Hematopoietic multipotent progenitor cell (in vitro differentiated cells): ENCODE data around the gene HPSE2. TPM values are rescaled to one million over a fixed set of nuclear protein-coding genes. Genes with fewer than 3 reads are reported as not detected.
"Not testable (repeated sequence)": the region's sequence is repeated elsewhere in the genome, so short reads cannot be mapped to it uniquely, and the experiment has no call there.

Experiments used
- DNase-seq, 3 donors: peaks; one replicate each; pipeline ENCODE4 v3.0.0-alpha.2; 2011 to 2015; ENCODE audit warnings: low read depth in 2 of 3, low spot score in 2 of 3
- total RNA-seq: library from RNA; depleted of rRNA; stranded (reverse); fragments of >200 nt; gene quantifications from one replicate; pipeline ENCODE4 v1.2.3, GENCODE V29; 2012

The HPSE2 gene
- total RNA-seq, 1 donor, result not detected

DNA sequence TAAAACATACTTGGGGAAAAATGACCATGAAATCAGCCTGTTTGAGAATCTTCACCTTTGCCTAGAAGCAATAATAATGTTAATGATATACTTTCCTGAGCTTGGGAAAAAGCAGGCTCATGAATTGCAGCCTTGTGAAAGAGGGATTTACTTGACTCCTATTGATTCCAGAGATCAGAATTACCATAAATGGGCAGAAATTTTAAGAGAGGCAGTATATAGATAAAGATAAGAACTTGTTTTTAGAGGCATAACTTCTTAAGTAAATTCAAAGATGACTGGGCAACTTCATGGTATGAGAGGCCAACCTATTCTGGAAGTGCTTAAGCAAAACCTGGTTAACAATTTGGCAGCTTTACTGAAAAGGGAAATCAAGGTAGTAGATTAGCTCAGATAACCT, 225.4 kb downstream of the HPSE2 start:
- no peak for DNase-seq

DNA sequence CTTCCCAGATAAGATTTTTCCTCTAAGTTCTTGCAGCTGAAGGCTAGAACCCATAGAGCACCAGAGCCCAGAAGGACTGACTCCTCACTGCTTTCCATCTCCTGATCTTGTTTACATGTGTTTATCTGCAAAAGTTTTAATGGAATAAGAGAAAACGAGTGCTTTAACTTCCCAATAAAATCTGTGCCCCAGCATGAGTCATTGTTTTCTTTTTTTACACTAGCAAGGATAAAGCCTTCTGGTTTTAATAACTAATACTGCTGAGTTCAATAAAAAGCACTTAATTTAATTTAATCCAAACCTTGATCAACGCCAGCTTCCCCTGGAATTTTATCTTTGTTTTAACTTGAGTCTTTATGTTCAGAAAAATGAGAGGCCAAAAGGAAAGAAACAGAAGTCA, 227.6 kb downstream of the HPSE2 start:
- DNase-seq, result no peak

DNA sequence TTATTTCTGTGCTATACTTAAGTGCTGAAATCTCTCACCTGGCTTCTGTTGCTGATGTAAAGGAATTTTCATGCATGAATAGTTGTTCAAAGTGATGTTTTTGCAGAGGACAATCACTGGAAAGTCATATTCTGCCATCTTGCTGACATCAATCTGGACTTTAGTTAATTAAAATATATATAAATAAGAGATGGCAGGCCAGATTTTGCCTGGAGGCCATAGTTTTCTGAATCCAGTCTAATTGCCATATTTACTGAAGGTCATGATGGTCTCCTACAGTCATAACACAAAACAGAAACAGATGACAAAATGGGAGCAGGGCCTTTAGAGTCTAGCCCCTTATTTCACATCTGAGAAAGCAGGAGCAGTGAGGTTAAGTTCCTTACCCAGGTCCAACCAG, 228.2 kb downstream of the HPSE2 start:
- DNase-seq, result no peak

DNA sequence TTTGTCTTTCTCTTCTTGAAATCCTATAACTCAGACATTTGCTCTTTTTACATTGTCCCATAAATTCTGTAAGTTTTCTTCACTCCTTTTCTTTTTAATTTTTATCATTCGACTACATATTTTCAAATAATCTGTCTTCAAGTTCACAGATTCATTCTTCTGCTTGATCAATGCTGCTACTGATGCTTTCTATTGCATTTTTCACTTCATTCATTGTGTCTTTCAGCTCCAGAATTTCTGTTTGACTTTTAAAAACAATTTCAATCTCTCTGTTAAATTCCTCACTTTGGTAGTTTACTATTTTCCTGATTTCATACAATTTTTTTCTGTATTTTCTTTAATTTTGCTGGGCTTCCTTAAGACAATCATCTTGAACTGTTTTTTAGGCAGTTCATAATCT, 230.4 kb downstream of the HPSE2 start:
- DNase-seq, result no peak

DNA sequence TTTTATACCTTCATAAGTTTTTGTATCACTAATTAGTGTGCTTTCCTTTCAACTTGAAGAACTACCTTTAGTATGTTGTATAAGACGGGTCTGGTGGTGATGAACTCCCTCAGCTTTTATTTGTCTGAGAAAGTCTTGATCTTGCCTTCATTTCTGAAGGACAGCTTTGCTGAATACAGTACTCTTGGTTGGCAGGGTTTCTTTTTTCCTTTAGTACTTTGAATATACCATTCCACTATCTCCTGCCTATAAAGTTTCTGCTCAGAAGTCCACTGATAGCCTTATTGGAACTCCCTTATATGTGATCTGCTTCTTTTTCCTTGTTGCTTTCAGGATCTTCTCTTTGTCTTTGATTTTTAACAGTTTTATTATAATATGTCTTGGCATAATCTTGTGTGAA, 230.9 kb downstream of the HPSE2 start:
- no peak for DNase-seq

DNA sequence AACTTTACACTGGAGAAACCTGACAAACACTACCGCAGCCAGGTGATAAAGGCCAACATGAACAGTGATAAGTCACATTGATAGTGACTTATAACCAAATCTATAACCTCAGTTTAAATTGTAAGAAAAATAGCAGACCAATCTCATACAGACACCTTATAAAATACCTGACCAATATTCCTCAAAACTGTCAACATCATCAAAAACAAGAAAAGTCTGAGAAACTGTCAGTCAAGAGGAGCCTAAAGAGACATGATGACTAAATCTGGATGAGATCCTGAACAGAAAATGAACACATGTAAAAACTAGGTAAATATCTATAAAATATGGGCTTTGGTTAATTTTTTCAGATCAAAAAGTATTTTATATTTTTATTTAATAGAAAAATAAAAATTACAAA, 233.3 kb downstream of the HPSE2 start:
- DNase-seq, result no peak

DNA sequence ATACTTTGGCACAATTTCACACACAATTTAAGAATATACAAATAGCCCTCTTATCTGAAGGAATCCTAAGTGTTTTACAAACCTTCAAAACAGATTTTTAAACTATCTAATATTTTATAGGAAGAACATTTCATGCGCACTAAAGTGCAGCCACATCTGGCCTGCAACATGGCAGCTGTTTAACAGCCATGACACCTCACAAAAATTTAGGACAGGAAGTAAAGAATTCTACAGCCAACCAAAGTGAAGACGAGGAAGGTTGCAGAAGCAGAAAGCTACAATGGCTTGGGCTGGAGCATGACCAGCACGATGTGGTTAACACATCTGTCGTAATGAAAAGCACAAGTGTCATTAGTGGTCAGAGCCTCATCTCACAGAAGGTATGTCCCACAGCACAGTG, 238.1 kb downstream of the HPSE2 start:
- DNase-seq, result no peak

DNA sequence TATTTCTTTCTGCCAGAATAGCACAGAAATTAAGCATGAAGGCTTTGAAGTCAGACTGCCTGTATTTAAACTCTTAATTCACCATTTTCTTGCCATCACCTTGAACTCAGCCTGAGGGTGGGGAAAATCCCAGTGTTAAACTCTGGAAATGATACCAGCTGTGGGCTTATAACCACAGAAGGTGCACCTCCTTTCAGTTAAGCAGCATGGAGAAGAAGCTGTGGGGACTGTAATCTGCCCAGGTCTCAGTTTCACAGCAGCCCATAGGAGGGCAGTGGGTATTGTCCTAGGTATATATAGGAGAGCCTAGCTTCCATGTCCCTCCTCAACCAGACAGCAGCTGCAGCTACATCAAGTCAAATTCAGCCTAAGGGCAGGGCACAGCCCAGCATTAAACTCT, 241.6 kb downstream of the HPSE2 start:
- DNase-seq, result no peak

DNA sequence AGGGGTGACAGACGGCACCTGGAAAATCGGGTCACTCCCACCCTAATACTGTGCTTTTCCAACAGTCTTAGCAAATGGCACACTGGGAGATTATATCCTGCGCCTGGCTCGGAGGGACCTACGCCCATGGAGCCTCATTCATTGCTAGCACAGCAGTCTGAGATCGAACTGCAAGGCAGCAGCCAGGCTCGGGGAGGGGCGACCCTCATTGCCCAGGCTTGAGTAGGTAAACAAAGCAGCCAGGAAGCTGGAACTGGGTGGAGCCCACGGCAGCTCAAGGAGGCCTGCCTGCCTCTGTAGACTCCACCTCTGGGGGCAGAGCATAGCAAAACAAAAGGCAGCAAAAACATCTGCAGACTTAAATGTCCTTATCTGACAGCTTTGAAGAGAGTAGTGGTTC, 251.9 kb downstream of the HPSE2 start:
- not testable (repeated sequence) for DNase-seq

DNA sequence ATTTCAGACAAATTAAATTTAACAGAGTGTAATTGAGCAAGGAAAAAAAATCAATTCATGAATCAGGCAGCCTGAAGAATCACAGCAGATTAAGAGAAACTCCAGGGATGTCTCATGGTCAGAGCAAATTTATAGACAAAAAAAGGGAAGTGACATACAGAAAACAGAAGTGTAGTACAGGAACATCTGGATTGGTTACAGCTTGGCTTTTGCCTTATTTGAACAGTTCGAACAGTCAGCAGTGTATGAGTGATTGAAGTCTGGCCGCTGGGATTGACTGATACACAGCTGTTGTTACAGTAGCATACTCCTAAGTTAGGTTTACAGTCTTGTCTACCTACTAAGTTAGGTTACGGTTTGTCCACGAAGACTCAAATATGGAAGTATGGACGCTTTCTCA, 255.3 kb downstream of the HPSE2 start:
- DNase-seq, result no peak

DNA sequence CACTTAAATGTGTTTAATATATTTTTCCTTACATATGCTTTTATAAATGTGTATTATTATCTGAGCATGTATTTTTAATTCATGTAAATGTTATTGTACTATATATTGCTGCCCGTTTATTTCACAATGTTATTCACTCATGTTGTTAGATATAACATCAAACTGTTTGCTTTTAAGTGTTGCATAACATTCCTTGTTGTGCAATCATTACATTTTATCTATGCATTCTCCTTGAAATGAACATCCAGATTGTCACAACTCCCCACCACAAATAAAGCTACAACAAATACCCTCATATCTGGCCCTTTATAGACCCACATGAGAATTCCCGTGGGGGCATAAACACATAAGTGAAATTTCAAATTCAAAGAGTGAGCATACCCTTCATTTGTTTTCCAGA, 264.2 kb downstream of the HPSE2 start:
- no peak for DNase-seq

DNA sequence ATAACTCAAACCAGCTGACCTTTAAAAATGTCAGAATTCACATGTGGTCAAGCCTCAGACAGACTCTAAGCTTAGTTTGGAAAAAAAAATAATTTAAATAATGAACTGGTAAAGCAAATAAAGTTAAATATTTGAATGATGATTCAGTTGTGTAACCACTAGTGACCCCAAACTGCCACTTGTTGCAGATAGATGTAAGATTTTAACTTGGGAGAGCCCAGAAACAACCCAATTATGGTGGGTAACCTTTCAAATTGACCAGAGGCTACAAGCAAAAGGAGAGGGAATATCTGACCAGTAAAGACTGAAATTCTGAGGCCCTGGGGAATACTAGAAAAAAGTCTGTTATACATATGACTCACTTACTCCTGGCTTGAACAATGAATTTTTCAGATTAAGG, 268.1 kb downstream of the HPSE2 start:
- DNase-seq, result no peak

DNA sequence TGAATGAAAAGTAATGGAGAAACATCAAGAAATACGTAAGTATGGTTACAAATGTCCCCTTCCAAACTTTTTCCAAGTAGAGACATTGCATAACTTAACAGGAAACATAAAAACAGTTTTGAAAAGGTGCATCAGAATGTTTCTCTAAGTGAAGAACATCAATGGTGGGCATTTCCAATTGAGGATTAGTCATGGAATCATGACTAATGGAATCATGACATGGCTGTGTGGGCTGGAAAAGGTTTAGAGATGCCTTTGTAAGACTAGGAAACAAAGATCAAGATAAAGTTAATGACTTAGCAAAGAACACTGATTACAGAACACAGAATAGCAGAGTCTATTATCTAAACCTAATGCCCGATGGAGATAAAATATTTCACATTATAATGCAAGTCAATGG, 272.0 kb downstream of the HPSE2 start:
- DNase-seq, result no peak

DNA sequence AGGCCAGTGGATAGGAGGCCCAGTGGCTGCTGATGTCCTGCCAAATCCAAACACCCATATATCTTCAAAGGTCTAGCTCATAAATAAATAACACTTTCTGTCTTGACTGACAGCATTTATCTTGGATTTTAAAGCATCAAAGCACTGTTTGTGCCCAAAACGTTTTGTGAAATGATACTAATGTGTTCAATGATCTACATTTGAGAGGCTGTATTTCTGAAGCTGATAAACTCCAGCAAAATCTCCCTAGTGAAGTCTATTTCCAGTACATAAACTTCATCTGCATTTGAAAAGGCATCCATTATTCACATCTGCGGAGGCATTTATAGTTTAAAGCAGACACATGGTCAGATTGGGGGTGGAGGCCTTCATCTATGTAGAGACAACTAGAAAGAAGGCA, 276.3 kb downstream of the HPSE2 start:
- DNase-seq, result no peak

DNA sequence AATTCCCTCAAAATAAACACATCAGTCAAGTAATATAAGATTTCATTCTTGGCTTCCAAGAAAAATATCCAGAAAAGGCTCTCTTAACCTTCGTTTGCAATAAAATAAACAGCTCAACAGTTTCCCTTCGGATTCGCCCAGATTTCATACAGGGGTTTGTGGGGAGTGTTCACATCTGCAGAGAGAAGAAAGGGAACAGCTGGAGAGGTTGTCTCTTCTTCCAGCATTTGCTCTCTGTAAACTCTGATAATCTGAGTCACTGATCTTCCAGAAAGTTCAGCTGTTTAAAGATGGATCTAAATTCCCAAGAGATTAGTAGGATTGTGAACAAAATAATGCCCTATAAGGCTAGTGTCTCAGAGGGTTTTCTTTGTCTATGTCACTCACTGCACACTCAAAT, 277.9 kb downstream of the HPSE2 start:
- no peak for DNase-seq

DNA sequence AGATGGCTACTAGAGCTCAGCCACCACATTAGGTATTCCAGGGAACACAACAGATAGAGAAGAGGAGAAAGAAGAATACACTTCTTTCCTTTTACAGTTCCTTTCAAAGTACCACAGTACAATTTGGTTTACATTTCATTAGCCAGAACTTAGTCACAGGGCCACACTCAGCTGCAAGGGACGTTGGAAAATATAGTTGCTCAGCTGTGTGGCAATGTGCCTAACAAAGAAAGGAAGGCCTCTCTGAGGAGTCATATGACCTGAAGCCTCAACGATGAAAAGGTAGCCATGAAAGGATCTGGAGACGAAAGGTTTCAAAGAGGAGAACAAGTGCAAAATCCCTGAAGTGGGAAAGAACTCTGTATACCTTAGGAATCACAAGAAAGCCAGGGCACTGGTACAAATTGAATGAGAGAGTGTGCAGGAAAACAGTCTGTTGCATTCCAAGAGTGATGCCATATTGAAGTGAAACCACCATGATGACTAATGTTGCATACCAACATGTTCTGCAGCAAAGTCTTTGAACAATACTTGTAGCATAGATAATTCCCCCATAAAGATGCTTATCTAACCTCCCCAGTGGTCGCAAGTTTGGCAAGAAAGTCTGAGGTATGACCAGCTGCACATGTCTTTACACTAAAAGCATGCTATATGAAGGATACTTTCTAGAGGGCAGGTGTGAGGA, 278.9 kb downstream of the HPSE2 start:
- no peak for DNase-seq

DNA sequence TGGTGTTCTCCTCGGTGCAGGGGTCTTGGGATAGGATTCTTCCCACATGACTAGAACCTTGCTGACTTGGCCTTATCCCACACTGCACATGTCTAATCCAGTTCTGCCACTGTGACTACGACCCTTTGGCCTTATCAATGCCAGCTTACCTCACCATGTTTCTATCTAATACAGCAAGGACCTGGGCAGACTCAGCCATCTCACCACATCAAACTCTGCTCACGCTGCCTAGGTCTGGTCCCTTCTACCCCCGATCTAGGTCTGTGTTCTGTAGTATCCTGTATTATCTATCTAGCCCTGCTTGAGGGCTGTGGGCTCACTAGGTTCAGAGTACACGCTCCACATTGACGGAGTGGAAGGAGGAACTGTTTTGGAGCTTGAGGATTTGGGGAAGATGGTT, 282.4 kb downstream of the HPSE2 start:
- DNase-seq, result no peak

DNA sequence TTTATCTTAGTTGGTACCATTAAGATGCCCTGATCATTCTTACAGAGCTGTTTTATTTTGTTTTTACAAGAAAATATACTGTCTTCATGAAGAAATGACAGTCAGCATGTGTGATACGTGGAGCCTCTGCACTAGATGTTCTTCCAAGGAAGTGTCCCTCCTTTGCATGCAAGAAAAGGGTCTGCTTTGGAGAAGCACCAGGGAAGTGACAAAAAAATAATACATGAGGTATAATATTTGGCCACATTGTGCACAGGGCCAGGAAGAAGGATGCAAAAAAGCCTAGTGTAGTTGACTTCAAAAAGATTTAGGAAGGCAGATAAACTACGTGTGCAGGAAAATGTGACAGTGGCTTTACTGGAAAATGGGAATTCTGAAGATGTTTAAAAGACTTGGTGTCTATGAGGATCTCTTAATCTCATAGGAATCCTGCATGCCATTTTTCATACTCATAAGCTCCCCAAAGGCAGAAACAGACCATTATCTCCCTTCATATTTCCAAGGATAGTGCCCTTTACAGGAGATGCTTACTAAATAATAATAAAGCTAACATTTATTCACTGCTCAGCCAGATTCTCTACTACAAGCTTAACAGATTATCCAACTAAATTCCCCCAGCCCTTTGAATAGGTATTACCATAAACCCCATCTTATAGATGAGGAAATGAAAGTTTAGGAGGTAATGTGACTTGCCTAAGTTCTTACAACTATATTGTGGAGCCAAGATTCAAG, 284.2 kb downstream of the HPSE2 start:
- no peak for DNase-seq

DNA sequence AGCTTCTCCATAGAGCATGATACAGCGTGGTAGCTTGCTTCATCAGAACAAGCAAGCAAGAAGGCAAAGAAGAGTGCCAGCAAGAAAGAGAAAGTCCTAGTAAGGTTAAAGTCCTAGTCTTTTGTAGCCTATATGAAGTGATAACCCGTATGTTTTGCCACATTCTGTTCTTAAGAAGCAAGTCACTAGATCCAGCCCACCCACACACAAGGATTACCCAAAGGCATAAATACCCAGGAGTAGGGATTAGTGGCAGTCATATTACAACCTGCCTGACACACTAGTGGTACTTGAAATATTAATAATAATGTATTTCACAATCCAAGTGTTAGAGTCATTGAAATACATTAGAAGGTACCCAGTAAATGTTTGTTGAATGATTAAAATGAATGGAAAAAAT, 285.5 kb downstream of the HPSE2 start:
- no peak for DNase-seq

DNA sequence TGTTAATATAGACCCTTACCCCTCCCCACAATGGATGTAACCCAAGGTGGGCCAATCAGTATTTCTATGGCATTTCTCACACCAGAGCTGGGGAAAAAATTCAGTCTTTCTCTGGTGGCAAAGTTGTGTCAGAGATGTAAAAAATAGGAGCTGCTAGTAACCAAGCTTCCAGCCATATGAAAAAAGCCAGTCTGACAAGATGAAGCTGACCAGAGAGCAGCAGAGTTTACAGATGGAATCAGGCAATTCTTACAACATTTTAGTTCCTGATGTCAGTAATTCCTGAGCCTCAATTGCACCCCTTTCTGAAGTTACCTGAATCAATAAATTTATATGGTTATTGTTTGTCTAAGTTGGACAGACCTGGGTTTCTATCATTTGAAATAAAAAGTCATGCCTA, 286.3 kb downstream of the HPSE2 start:
- DNase-seq, result no peak

DNA sequence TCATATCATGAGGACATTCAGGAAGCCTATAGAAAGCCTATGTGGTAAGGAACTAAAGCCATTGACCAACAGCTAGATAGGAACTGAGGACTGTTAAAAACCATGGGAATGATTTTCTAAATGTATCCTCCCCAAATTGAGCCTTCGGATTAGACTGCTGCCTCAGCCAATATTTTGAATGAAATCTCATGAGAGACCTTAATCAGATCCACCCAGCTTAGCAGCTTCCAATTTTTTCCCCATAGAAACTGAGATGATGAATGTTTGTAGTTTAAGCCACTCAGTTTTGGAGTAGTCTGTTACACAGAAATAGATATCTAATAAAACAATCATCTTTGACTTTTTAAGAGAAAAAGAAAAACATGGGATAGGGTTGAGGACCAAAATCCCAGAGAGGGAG, 292.0 kb downstream of the HPSE2 start:
- no peak for DNase-seq

DNA sequence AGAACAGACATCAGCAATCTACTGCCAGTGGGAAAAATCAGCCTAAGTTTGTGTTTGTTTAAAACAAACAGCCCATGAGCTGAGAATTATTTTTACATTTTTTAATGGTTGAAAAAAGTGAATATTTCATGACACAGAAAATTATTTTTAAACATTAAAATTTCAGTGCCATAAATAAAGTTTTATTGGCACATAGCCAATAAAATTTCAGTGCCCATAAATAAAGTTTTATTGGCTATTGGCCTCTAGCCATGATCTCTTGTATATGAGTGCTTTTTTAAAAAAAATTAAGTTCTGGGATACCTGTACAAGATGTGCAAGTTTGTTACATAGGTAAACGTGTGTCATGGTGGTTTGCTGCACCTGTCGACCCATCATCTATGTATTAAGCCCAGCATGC, 305.9 kb downstream of the HPSE2 start:
- no peak for DNase-seq

DNA sequence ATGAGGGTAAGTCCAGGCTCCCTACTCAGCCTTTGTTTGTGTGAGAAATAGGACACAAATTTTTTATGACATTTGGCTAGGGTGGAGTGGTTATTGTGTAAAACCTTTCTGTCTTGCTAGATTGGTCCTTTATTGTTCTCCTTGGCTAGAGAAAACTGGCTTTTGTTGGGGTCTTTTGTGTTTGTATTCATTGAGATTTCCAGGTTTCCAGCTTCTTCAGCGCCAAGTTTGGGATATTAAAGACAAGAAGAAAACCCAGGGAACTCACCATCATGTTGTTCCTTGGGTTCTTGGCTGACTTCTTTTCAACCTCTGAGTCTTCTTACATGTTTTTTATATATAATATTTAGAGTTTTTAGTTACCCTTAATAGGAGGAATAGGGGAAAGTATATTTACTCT, 310.0 kb downstream of the HPSE2 start:
- no peak for DNase-seq
